HG03280 (cell line): ENCODE results near the gene KIAA1958.
A peak's percentile ranks its signal among the peaks of the same experiment; 100 is the strongest.

Source experiments
- ATAC-seq: cut with Tn5 transposase; IDR thresholded peaks from one replicate; pipeline ENCODE4 v1.9.1; 2021; ENCODE audit warnings: mild to moderate bottlenecking, moderate library complexity; ENCODE audit not compliant: unreplicated experiment

Gene KIAA1958

DNA sequence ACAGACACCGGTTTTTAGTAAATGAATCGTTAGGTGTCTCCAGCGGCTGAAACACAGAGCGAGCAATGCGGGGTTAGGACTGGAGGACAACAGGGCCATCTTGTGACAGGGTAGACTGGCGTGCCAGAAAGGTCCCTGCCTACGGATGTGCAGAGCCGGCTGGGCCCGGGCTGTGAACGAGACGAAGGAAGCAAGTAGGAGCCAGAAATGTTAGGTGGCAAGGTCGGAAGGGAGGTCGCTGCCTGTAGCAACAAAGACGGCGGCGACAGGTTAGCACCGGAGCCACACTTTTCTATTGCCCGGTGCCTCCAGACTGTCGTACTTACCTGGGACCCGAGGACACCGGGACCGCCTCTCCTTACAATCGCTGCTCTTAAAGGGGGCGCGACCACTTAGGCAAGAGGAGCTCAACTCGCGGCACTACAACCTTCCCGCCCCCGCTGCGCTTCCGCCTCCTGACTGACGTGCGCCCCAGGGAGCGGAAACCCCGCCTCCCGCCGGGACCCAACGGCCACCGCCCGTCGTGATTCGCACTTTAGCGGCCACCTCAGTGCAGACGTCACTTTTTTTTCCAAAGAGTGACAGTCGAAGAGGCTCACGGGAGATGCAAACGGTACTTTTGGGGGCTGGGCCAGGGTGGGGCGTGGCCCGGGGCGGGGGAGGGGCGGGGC is 231.2 kb downstream of the KIAA1958 start, which contains the start of gene INIP:
Gene INIP, minus strand, starts transcription at position 457 of the 671 bp plus-strand sequence. CDS start 1,632 bp downstream, outside the sequence.
- ATAC-seq, result peak; percentile 96
